Measurements from ENCODE around the gene RSPRY1. TPM values are rescaled to one million over a fixed set of nuclear protein-coding genes. Genes with fewer than 3 reads are reported as not detected.
A peak's percentile ranks its signal among the peaks of the same experiment; 100 is the strongest.

Gene RSPRY1
- total and polyA plus RNA-seq, 2 of the 4 experiments (the other 2 are of a cell fraction): 25.2 to 62.2 TPM

GRCh38 chr16:57289391-57290257 lies 103.5 kb downstream of the RSPRY1 start:
- ChIA-PET CTCF (no interaction called here), POLR2A (ENCODE audit: unreplicated experiment) (interaction anchor here (0.6 kb wide), 1 partner anchor 23 kb away, joined by 4 read pairs; no protein-coding TSS in a partner anchor)
- H2AK5ac ChIP-seq (ENCODE audit: low read depth, low read length): no peak overlapping the region
- no peaks in the 10 kb centered on the region for H3K79me1 ChIP-seq (ENCODE audit: low read depth in 1 of 2, low read length in 2 of 2)
- WGBS, 2 experiments (ENCODE audit: extremely low coverage in 2 of 2, insufficient read length in 1 of 2): no CpG with 5 or more reads among the region's 14 CpGs
- no peak for DNase-seq
- no peak overlapping the region for H3K27ac ChIP-seq (ENCODE audit: insufficient read depth, low read length)
- peak overlapping the region; percentile 41 for H2AFZ ChIP-seq (replicated peaks; ENCODE audit: low read length, poor library complexity)
- no peak overlapping the region for H4K5ac ChIP-seq (ENCODE audit: low read depth, low read length)
- H2BK5ac ChIP-seq (ENCODE audit: low read depth, low read length, poor library complexity, severe bottlenecking): no peak overlapping the region
- H3K56ac ChIP-seq (ENCODE audit: extremely low read depth, insufficient read depth, low read length): no peak overlapping the region
- peak overlapping the region; percentile 72 for H2AK9ac ChIP-seq (replicated peaks; ENCODE audit: low read depth, low read length, poor library complexity)
- no peak overlapping the region for H4K91ac ChIP-seq (ENCODE audit: insufficient read depth, low read depth, low read length)
- no peak overlapping the region for H2BK20ac ChIP-seq (ENCODE audit: low read depth, low read length)
- dilution Hi-C loops (cut with HindIII; ENCODE audit: low sequenced_read_pairs, unreplicated experiment) (no loop called here), in situ Hi-C loops (cut with MboI; ENCODE audit: low sequenced_read_pairs) (loop anchor here (10.0 kb wide), 1 partner anchor 205 kb away; no protein-coding TSS in a partner anchor), intact Hi-C loops (cut with micrococcal nuclease) (no loop called here)
- no peak overlapping the region for H3K23ac ChIP-seq (ENCODE audit: low read depth, low read length)
- no peak overlapping the region for H2BK120ac ChIP-seq (ENCODE audit: low read depth, low read length)
- H2BK15ac ChIP-seq (ENCODE audit: low read depth, low read length): no peak overlapping the region
- H3K4me1 ChIP-seq (ENCODE audit: control insufficient read depth, insufficient read depth, low read length): peaks cover 4% of the 10 kb centered on the region; the same call in 1 of the 2 replicates
- no peaks in the 10 kb centered on the region for H4K20me1 ChIP-seq (ENCODE audit: insufficient read depth, low read length)
- H3K9me3 ChIP-seq (ENCODE audit: control insufficient read depth, insufficient read depth, low read length): no peaks in the 10 kb centered on the region
- TF ChIP-seq FOS (IDR thresholded peaks at IDR 0.05; ENCODE audit: low read depth, low read length): no peak
- no peak for TF ChIP-seq BHLHE40 (IDR thresholded peaks at IDR 0.05; ENCODE audit: low read depth, low read length)
- TF ChIP-seq CEBPB (IDR thresholded peaks at IDR 0.05; ENCODE audit: low read depth, low read length): no peak
- TF ChIP-seq ELK1 (IDR thresholded peaks at IDR 0.05; ENCODE audit: borderline replicate concordance, low read depth, low read length): no peak
- TF ChIP-seq MAFK (IDR thresholded peaks at IDR 0.05; ENCODE audit: low read depth, low read length): no peak
- no peak for TF ChIP-seq RAD21 (IDR thresholded peaks at IDR 0.05; ENCODE audit: low read length)
- H3K27me3 ChIP-seq (ENCODE audit: control insufficient read depth, insufficient read depth, low read length): peaks cover 11% of the 10 kb centered on the region
- H3K9ac ChIP-seq (ENCODE audit: low read depth, low read length): no peak overlapping the region
- no peak overlapping the region for H3K4me2 ChIP-seq (ENCODE audit: low read depth, low read length)
- no peak overlapping the region for H3K4ac ChIP-seq (ENCODE audit: low read depth, low read length)
- no peak overlapping the region for H3K14ac ChIP-seq (replicated peaks; ENCODE audit: low read depth, low read length)
- H3K36me3 ChIP-seq (ENCODE audit: control insufficient read depth, insufficient read depth, low read length): no peaks in the 10 kb centered on the region
- BruUV-seq (replicated peaks): no TSS peak
- no peak overlapping the region for H4K8ac ChIP-seq (ENCODE audit: low read depth in 2 of 2, low read length in 2 of 2)
- peak; percentile 46 for ATAC-seq (ENCODE audit: low read depth)
- no peak overlapping the region for H3K18ac ChIP-seq (ENCODE audit: low read depth, low read length)
- no peaks in the 10 kb centered on the region for H3K9me1 ChIP-seq (ENCODE audit: insufficient read depth, low read length)
- no peak overlapping the region for H3K4me3 ChIP-seq (ENCODE audit: insufficient read depth, low read depth, low read length)

Other genes with a start within 250 kb of the RSPRY1 start
- gene CETP, start 224.4 kb upstream of the RSPRY1 start, total RNA-seq (2012; rRNA removed): not detected in 2 replicates
- gene CETP, start 224.4 kb upstream of the RSPRY1 start, polyA plus RNA-seq (2012; rRNA removed): not detected in 2 replicates
- 5.3 and 9.1 TPM in 2 replicates for gene NLRC5, start 196.8 kb upstream of the RSPRY1 start, total RNA-seq (2012; rRNA removed)
- gene NLRC5, start 196.8 kb upstream of the RSPRY1 start, polyA plus RNA-seq (2012; rRNA removed): 14.9 and 15.8 TPM in 2 replicates
- gene CPNE2, start 93.7 kb upstream of the RSPRY1 start, total RNA-seq (2012; rRNA removed): 9.2 and 15.4 TPM in 2 replicates
- 48.0 and 50.3 TPM in 2 replicates for gene CPNE2, start 93.7 kb upstream of the RSPRY1 start, polyA plus RNA-seq (2012; rRNA removed)
- gene PSME3IP1, start 290 bp upstream of the RSPRY1 start, total RNA-seq (2012; rRNA removed): 50.2 and 52.2 TPM in 2 replicates
- gene PSME3IP1, start 290 bp upstream of the RSPRY1 start, polyA plus RNA-seq (2012; rRNA removed): 71.2 and 75.2 TPM in 2 replicates
- gene ARL2BP, start 58.9 kb downstream of the RSPRY1 start, total RNA-seq (2012; rRNA removed): 73.7 and 77.8 TPM in 2 replicates
- gene ARL2BP, start 58.9 kb downstream of the RSPRY1 start, polyA plus RNA-seq (2012; rRNA removed): 46.8 and 46.9 TPM in 2 replicates
- gene PLLP, start 98.3 kb downstream of the RSPRY1 start, total RNA-seq (2012; rRNA removed): not detected in 2 replicates
- gene PLLP, start 98.3 kb downstream of the RSPRY1 start, polyA plus RNA-seq (2012; rRNA removed): 0.05 TPM in 1 of 2 replicates, not detected in the other
- gene CCL22, start 172.5 kb downstream of the RSPRY1 start, total RNA-seq (2012; rRNA removed): not detected in 2 replicates
- not detected in 2 replicates for gene CCL22, start 172.5 kb downstream of the RSPRY1 start, polyA plus RNA-seq (2012; rRNA removed)
- gene CX3CL1, start 186.2 kb downstream of the RSPRY1 start, total RNA-seq (2012; rRNA removed): under 0.01 and 0.18 TPM in 2 replicates
- 0.77 and 0.89 TPM in 2 replicates for gene CX3CL1, start 186.2 kb downstream of the RSPRY1 start, polyA plus RNA-seq (2012; rRNA removed)
- gene CCL17, start 218.4 kb downstream of the RSPRY1 start, total RNA-seq (2012; rRNA removed): not detected in 2 replicates
- not detected in 2 replicates for gene CCL17, start 218.4 kb downstream of the RSPRY1 start, polyA plus RNA-seq (2012; rRNA removed)